Transverse colon (tissue), 3 donors: ENCODE data around the gene RCE1.

Experiments
- EP300 ChIP-seq: sonication (generic); formaldehyde crosslinking; IDR thresholded peaks from one replicate; pipeline ENCODE4 v1.6.1; 2017; ENCODE audit warnings: antibody characterized with exemption, low read depth
- TF ChIP-seq, protein P1 (sequence below), 5 experiments: fragments of 200-600 bp in 3 of 5; fragments of 450-650 bp in 2 of 5; sonication (generic) in 3 of 5; IDR thresholded peaks; 1 replicate in 2 of 5; 2 replicates in 3 of 5; pipeline ENCODE4 v1.5.1; 2016 to 2017; ENCODE audit warnings: antibody characterized with exemption in 5 of 5, inconsistent platforms in 3 of 5, mild to moderate bottlenecking in 2 of 5, moderate library complexity in 1 of 5

- TF ChIP-seq, protein P1, sequence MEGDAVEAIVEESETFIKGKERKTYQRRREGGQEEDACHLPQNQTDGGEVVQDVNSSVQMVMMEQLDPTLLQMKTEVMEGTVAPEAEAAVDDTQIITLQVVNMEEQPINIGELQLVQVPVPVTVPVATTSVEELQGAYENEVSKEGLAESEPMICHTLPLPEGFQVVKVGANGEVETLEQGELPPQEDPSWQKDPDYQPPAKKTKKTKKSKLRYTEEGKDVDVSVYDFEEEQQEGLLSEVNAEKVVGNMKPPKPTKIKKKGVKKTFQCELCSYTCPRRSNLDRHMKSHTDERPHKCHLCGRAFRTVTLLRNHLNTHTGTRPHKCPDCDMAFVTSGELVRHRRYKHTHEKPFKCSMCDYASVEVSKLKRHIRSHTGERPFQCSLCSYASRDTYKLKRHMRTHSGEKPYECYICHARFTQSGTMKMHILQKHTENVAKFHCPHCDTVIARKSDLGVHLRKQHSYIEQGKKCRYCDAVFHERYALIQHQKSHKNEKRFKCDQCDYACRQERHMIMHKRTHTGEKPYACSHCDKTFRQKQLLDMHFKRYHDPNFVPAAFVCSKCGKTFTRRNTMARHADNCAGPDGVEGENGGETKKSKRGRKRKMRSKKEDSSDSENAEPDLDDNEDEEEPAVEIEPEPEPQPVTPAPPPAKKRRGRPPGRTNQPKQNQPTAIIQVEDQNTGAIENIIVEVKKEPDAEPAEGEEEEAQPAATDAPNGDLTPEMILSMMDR (IDR thresholded peaks at IDR 0.05): no peak
- TF ChIP-seq EP300: no peak
These were observed 42.8 kb downstream of the RCE1 start for GRCh38 chr11:66885950-66886440.
